ENCODE results near the gene MCM6. TPM values are rescaled to one million over a fixed set of nuclear protein-coding genes. Genes with fewer than 3 reads are reported as not detected.

Gene MCM6
- total RNA-seq, 1 donor from 2014 or later, result 11.1 TPM

GRCh38 chr2:135862718-135863117 lies 13.5 kb downstream of the MCM6 start:
- Histone ChIP-seq H3K4me3 (ENCODE audit: low read depth, low read length) (no peak overlapping the region), H3K27me3 (ENCODE audit: control insufficient read depth, insufficient read depth, low read length) (no peaks in the 10 kb centered on the region), H3K36me3 (ENCODE audit: control insufficient read depth, insufficient read depth, low read length) (no peaks in the 10 kb centered on the region)
- TF ChIP-seq, protein P1, sequence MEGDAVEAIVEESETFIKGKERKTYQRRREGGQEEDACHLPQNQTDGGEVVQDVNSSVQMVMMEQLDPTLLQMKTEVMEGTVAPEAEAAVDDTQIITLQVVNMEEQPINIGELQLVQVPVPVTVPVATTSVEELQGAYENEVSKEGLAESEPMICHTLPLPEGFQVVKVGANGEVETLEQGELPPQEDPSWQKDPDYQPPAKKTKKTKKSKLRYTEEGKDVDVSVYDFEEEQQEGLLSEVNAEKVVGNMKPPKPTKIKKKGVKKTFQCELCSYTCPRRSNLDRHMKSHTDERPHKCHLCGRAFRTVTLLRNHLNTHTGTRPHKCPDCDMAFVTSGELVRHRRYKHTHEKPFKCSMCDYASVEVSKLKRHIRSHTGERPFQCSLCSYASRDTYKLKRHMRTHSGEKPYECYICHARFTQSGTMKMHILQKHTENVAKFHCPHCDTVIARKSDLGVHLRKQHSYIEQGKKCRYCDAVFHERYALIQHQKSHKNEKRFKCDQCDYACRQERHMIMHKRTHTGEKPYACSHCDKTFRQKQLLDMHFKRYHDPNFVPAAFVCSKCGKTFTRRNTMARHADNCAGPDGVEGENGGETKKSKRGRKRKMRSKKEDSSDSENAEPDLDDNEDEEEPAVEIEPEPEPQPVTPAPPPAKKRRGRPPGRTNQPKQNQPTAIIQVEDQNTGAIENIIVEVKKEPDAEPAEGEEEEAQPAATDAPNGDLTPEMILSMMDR (IDR thresholded peaks at IDR 0.05; ENCODE audit: insufficient read depth, low read length, poor library complexity, severe bottlenecking), result no peak
- no peak for DNase-seq (ENCODE audit: low read depth)

GRCh38 chr2:135853401-135853800 lies 22.8 kb downstream of the MCM6 start:
- no peak for DNase-seq (ENCODE audit: low read depth)
- no peaks in the 10 kb centered on the region for H3K27me3 ChIP-seq (ENCODE audit: control insufficient read depth, insufficient read depth, low read length)
- no peaks in the 10 kb centered on the region for H3K36me3 ChIP-seq (ENCODE audit: control insufficient read depth, insufficient read depth, low read length)
- no peak overlapping the region for H3K4me3 ChIP-seq (ENCODE audit: low read depth, low read length)
- TF ChIP-seq, protein P1 (IDR thresholded peaks at IDR 0.05; ENCODE audit: insufficient read depth, low read length, poor library complexity, severe bottlenecking), result no peak

- TF ChIP-seq, protein P1 (IDR thresholded peaks at IDR 0.05; ENCODE audit: insufficient read depth, low read length, poor library complexity, severe bottlenecking), result no peak
- Histone ChIP-seq H3K27me3 (ENCODE audit: control insufficient read depth, insufficient read depth, low read length) (no peaks in the 10 kb centered on the region), H3K4me3 (ENCODE audit: low read depth, low read length) (no peak overlapping the region), H3K36me3 (ENCODE audit: control insufficient read depth, insufficient read depth, low read length) (no peaks in the 10 kb centered on the region)
- no peak for DNase-seq (ENCODE audit: low read depth)
Measured at GRCh38 chr2:135851858-135852257, 24.4 kb downstream of the MCM6 start.

- H3K4me3 ChIP-seq (ENCODE audit: low read depth, low read length), result no peak overlapping the region
- no peaks in the 10 kb centered on the region for H3K36me3 ChIP-seq (ENCODE audit: control insufficient read depth, insufficient read depth, low read length)
- no peaks in the 10 kb centered on the region for H3K27me3 ChIP-seq (ENCODE audit: control insufficient read depth, insufficient read depth, low read length)
- TF ChIP-seq, protein P1 (IDR thresholded peaks at IDR 0.05; ENCODE audit: insufficient read depth, low read length, poor library complexity, severe bottlenecking), result no peak
- no peak for DNase-seq (ENCODE audit: low read depth)
Measured at GRCh38 chr2:135850892-135851668, 25.2 kb downstream of the MCM6 start.

GRCh38 chr2:135849087-135849486 lies 27.2 kb downstream of the MCM6 start:
- H3K4me3 ChIP-seq (ENCODE audit: low read depth, low read length), result no peak overlapping the region
- TF ChIP-seq, protein P1 (IDR thresholded peaks at IDR 0.05; ENCODE audit: insufficient read depth, low read length, poor library complexity, severe bottlenecking), result no peak
- H3K36me3 ChIP-seq (ENCODE audit: control insufficient read depth, insufficient read depth, low read length), result no peaks in the 10 kb centered on the region
- no peaks in the 10 kb centered on the region for H3K27me3 ChIP-seq (ENCODE audit: control insufficient read depth, insufficient read depth, low read length)
- no peak for DNase-seq (ENCODE audit: low read depth)

DNA sequence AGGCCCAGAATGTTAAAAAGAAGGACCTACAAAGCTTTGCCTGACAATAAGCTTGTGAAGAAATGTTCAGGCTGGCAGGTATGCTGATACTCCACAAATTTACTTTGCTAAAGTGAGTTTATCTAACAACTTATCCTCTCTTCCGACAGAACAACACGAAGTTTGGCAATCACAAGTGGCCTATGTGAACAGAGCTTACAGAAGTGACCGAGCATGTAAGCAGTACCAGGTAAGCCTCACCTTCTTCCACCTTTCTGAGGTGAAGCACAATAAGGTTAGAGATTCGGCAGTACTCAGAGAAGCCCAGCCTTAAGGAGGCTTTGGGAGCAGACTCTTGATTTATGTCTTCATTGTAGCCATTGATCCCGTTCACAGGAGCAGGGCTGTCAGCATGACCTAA lies 30.2 kb downstream of the MCM6 start:
- no peaks in the 10 kb centered on the region for H3K27me3 ChIP-seq (ENCODE audit: control insufficient read depth, insufficient read depth, low read length)
- DNase-seq (ENCODE audit: low read depth), result no peak
- no peak overlapping the region for H3K4me3 ChIP-seq (ENCODE audit: low read depth, low read length)
- H3K36me3 ChIP-seq (ENCODE audit: control insufficient read depth, insufficient read depth, low read length), result no peaks in the 10 kb centered on the region
- TF ChIP-seq, protein P1 (IDR thresholded peaks at IDR 0.05; ENCODE audit: insufficient read depth, low read length, poor library complexity, severe bottlenecking), result no peak
